A549 (cell line): Measurements from ENCODE around the gene PWP1. TPM values are rescaled to one million over a fixed set of nuclear protein-coding genes. Genes with fewer than 3 reads are reported as not detected.
"Not testable (repeated sequence)": the region's sequence is repeated elsewhere in the genome, so short reads cannot be mapped to it uniquely, and the experiment has no call there.

ENCODE experiments used
- ATAC-seq, 2 experiments: fragments of 200-7000 bp in 1 of 2; fragments of >200 bp in 1 of 2; cut with Nextera tagmentation in 1 of 2; cut with Tn5 transposase in 1 of 2; 3 replicates each; pipeline versions ENCODE4 v1.8.0 to v1.9.1; 2018 to 2020; ENCODE audit warnings: mild to moderate bottlenecking in 1 of 2, moderate library complexity in 1 of 2
- CTCF ChIA-PET: fragments of 300-600 bp; sonication (Branson Sonifier 250); formaldehyde crosslinking; extraction: SDS; loops from one replicate; lab custom pipeline; 2021; ENCODE audit warnings: antibody characterized with exemption, inconsistent platforms; lab: Yijun Ruan, JAX
- POLR2A ChIA-PET: fragments of 350-600 bp; formaldehyde crosslinking; extraction: SDS; loops from one replicate; lab custom pipeline; 2021; ENCODE audit warnings: antibody characterized with exemption, inconsistent platforms; lab: Yijun Ruan, JAX
- DNase-seq, 2 experiments: peaks; one replicate each; pipeline versions ENCODE4 v3.0.0 to v3.0.0-alpha.2; 2011 to 2016; ENCODE audit warnings: low read depth in 1 of 2, low spot score in 1 of 2
- FAIRE-seq: peaks from 2 replicates; lab custom pipeline; 2011; peaks lifted over from hg19 to GRCh38; lab: Jason Lieb, UNC
- H3K27ac ChIP-seq, 2 experiments: fragments of >200 bp; sonication (Bioruptor Twin); formaldehyde crosslinking; 3 replicates each; pipeline ENCODE4 v1.5.1; 2016 to 2017
- H3K4me1 ChIP-seq: fragments of >200 bp; sonication (Bioruptor Twin); formaldehyde crosslinking; 3 replicates; pipeline ENCODE4 v1.6.1; 2016
- H3K4me2 ChIP-seq: fragments of >200 bp; sonication (Bioruptor Twin); formaldehyde crosslinking; 3 replicates; pipeline ENCODE4 v1.6.1; 2016
- H3K4me3 ChIP-seq: fragments of >200 bp; sonication (Bioruptor Twin); formaldehyde crosslinking; 3 replicates; pipeline ENCODE4 v1.5.1; 2016
- H3K9me3 ChIP-seq: fragments of >200 bp; sonication (Bioruptor Twin); formaldehyde crosslinking; 3 replicates; pipeline ENCODE4 v1.6.1; 2016
- ATOH8 ChIP-seq: fragments of 250-450 bp; sonication (Bioruptor Pico); IDR thresholded peaks from 2 replicates; pipeline ENCODE4 v1.5.0; 2020; ENCODE audit warnings: low read depth, mild to moderate bottlenecking, moderate library complexity
- BHLHE40 ChIP-seq: IDR thresholded peaks from 2 replicates; pipeline ENCODE4 v1.6.1; 2012; ENCODE audit warnings: low read depth, low read length, inconsistent platforms
- CBX2 ChIP-seq: fragments of 200-600 bp; sonication (generic); IDR thresholded peaks from 2 replicates; pipeline ENCODE4 v1.6.1; 2016; ENCODE audit warnings: low read depth, mild to moderate bottlenecking, borderline replicate concordance
- CBX8 ChIP-seq: fragments of 200-600 bp; sonication (generic); IDR thresholded peaks from 2 replicates; pipeline ENCODE4 v1.6.1; 2016
- CHD4 ChIP-seq: fragments of 200-600 bp; sonication (generic); IDR thresholded peaks from 2 replicates; pipeline ENCODE4 v1.6.1; 2016; ENCODE audit warnings: antibody characterized with exemption, mild to moderate bottlenecking, borderline replicate concordance
- FOSB ChIP-seq: fragments of 250-450 bp; sonication (Bioruptor Pico); IDR thresholded peaks from 2 replicates; pipeline ENCODE4 v1.5.0; 2020; ENCODE audit warnings: mild to moderate bottlenecking, moderate library complexity
- FOXS1 ChIP-seq: fragments of 250-450 bp; sonication (Bioruptor Pico); IDR thresholded peaks from 2 replicates; pipeline ENCODE4 v1.5.0; 2020; ENCODE audit warnings: mild to moderate bottlenecking, moderate library complexity
- HEYL ChIP-seq: fragments of 250-450 bp; sonication (Bioruptor Pico); IDR thresholded peaks from 2 replicates; pipeline ENCODE4 v1.8.0; 2021; ENCODE audit warnings: mild to moderate bottlenecking, moderate library complexity
- HOXB13 ChIP-seq: fragments of 250-450 bp; sonication (Bioruptor Pico); IDR thresholded peaks from 2 replicates; pipeline ENCODE4 v1.5.0; 2020; ENCODE audit warnings: low read depth, mild to moderate bottlenecking, moderate library complexity
- MAFK ChIP-seq: fragments of 450-650 bp; IDR thresholded peaks from 2 replicates; pipeline ENCODE4 v1.6.1; 2014; ENCODE audit not compliant: partially characterized antibody
- MAZ ChIP-seq: fragments of 150-350 bp; IDR thresholded peaks from 2 replicates; pipeline ENCODE4 v1.6.1; 2014; ENCODE audit warnings: antibody characterized with exemption, low read depth, low read length, borderline replicate concordance
- NR3C1 ChIP-seq: fragments of >200 bp; sonication (Bioruptor Twin); formaldehyde crosslinking; IDR thresholded peaks from 3 replicates; pipeline ENCODE4 v1.6.1; 2017
- PBX3 ChIP-seq: IDR thresholded peaks from 2 replicates; pipeline ENCODE4 v1.6.1; 2012
- PHF8 ChIP-seq: fragments of 200-600 bp; sonication (generic); IDR thresholded peaks from 2 replicates; pipeline ENCODE4 v1.6.1; 2016; ENCODE audit warnings: low read depth, mild to moderate bottlenecking, antibody characterized with exemption, moderate library complexity, borderline replicate concordance
- RAD21 ChIP-seq, 2 experiments: fragments of >200 bp in 1 of 2; sonication (Bioruptor Twin) in 1 of 2; formaldehyde crosslinking in 1 of 2; IDR thresholded peaks in 1 of 2; conservative IDR thresholded peaks in 1 of 2; 2 replicates in 1 of 2; 3 replicates in 1 of 2; pipeline ENCODE4 v1.6.1; 2012 to 2018; ENCODE audit warnings: inconsistent platforms in 1 of 2
- RFX5 ChIP-seq: fragments of 450-650 bp; IDR thresholded peaks from 2 replicates; pipeline ENCODE4 v1.7.1; 2014; ENCODE audit warnings: antibody characterized with exemption, mild to moderate bottlenecking, moderate library complexity
- RNF2 ChIP-seq: fragments of 200-600 bp; sonication (generic); IDR thresholded peaks from 2 replicates; pipeline ENCODE4 v1.6.1; 2016; ENCODE audit warnings: low read depth, mild to moderate bottlenecking, antibody characterized with exemption, moderate library complexity, borderline replicate concordance
- SMC3 ChIP-seq: fragments of >200 bp; sonication (Bioruptor Twin); formaldehyde crosslinking; IDR thresholded peaks from 3 replicates; pipeline ENCODE4 v1.6.1; 2018; ENCODE audit warnings: inconsistent platforms
- TP53 ChIP-seq: fragments of 250-450 bp; sonication (Bioruptor Pico); IDR thresholded peaks from 2 replicates; pipeline ENCODE4 v1.5.0; 2021; ENCODE audit warnings: mild to moderate bottlenecking, moderate library complexity
- ZFP36 ChIP-seq: fragments of 450-650 bp; IDR thresholded peaks from 2 replicates; pipeline ENCODE4 v1.6.1; 2014; ENCODE audit warnings: borderline replicate concordance; ENCODE audit not compliant: partially characterized antibody
- WGBS: methylation state at CpG from one replicate; pipeline ENCODE4 v1.1.6; 2017; ENCODE audit errors: missing lambda C conversion rate; 5-methylcytosine and 5-hydroxymethylcytosine counted together
- polyA plus RNA-seq, 4 experiments: library from polyadenylated mRNA; depleted of rRNA in 3 of 4; stranded (reverse); fragments of >200 nt; fragmentation: RNase III in 1 of 4; extraction: RNeasy Plus Mini Kit Qiagen cat#74134 plus additional on column Dnase treatment in 1 of 4; gene quantifications; 2 replicates in 3 of 4; 3 replicates in 1 of 4; pipeline ENCODE4 v1.2.3, GENCODE V29; 2011 to 2017
- TF ChIP-seq, protein P1 (sequence below): fragments of 450-650 bp; IDR thresholded peaks from 2 replicates; pipeline ENCODE4 v1.6.1; 2014; ENCODE audit warnings: antibody characterized with exemption
- TF ChIP-seq, protein P2 (sequence below): fragments of 250-450 bp; sonication (Bioruptor Pico); IDR thresholded peaks from 2 replicates; pipeline ENCODE4 v1.5.0; 2021; ENCODE audit warnings: mild to moderate bottlenecking, moderate library complexity, borderline replicate concordance

The PWP1 gene
- polyA plus RNA-seq, 2 of the 4 experiments (the other 2 are of a cell fraction): 132 to 191 TPM

- ChIA-PET POLR2A (no interaction called here), CTCF (no interaction called here)
- no peak for FAIRE-seq
- no peaks in the 10 kb centered on the region for H3K4me1 ChIP-seq
- no peak overlapping the region for H3K4me2 ChIP-seq
- no peak for DNase-seq
- no peak overlapping the region for H3K4me3 ChIP-seq
- TF ChIP-seq, protein P1, sequence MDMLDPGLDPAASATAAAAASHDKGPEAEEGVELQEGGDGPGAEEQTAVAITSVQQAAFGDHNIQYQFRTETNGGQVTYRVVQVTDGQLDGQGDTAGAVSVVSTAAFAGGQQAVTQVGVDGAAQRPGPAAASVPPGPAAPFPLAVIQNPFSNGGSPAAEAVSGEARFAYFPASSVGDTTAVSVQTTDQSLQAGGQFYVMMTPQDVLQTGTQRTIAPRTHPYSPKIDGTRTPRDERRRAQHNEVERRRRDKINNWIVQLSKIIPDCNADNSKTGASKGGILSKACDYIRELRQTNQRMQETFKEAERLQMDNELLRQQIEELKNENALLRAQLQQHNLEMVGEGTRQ: no peak
- TF ChIP-seq SMC3: no peak
- no peak for TF ChIP-seq RFX5
- TF ChIP-seq CBX8: no peak
- TF ChIP-seq MAZ: no peak
- H3K27ac ChIP-seq: no peak overlapping the region
- H3K9me3 ChIP-seq: no peaks in the 10 kb centered on the region
- no peak for ATAC-seq
- 88% methylated on average over 5 of the region's 5 CpGs for WGBS
Observed at GRCh38 chr12:107704041-107704440, 18.4 kb downstream of the PWP1 start.

GRCh38 chr12:107705522-107705921 is 19.9 kb downstream of the PWP1 start:
- H3K9me3 ChIP-seq, H3K27ac ChIP-seq, H3K4me1 ChIP-seq, CTCF ChIA-PET, FAIRE-seq, DNase-seq, ATAC-seq, POLR2A ChIA-PET, H3K4me2 ChIP-seq, H3K4me3 ChIP-seq: not testable (repeated sequence)
- WGBS: 93% methylated on average over 5 of the region's 5 CpGs

DNA sequence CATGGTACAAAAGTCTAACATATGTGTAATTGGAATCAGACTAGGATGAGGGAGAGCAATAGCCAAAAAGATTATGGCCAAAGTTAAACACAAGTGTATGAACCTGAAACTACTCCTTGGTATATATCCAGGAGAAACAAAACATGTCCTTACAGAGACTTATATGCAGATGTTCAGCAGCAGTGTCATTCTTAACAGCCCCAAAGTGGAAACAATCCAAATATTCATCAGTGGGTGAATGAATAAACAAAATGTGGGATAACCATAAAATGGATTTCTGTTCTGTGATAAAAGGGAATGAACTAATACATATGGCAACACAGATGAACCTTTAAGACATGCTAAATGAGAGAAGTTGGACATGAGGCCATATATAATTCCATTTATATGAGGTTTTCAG is 30.2 kb downstream of the PWP1 start:
- ATAC-seq (no peak), FAIRE-seq (no peak), DNase-seq (no peak)
- H3K4me3 ChIP-seq: no peak overlapping the region
- H3K4me1 ChIP-seq: no peaks in the 10 kb centered on the region
- CTCF ChIA-PET: no interaction called here
- TF ChIP-seq FOSB (CRISPR knock-in tag): no peak
- TF ChIP-seq HOXB13 (CRISPR knock-in tag): no peak
- TF ChIP-seq ATOH8: no peak
- TF ChIP-seq TP53 (CRISPR knock-in tag): no peak
- no peak for TF ChIP-seq NR3C1
- TF ChIP-seq RFX5: no peak
- no peak for TF ChIP-seq MAZ
- no peak for TF ChIP-seq BHLHE40
- TF ChIP-seq PBX3: no peak
- TF ChIP-seq FOXS1: no peak
- no peak for TF ChIP-seq HEYL (CRISPR knock-in tag)
- no peak for TF ChIP-seq PHF8
- TF ChIP-seq, all 56 proteins: peak for 0
- no peak overlapping the region for H3K4me2 ChIP-seq
- POLR2A ChIA-PET: no interaction called here
- no peaks in the 10 kb centered on the region for H3K9me3 ChIP-seq
- H3K27ac ChIP-seq: no peak overlapping the region

GRCh38 chr12:107718606-107719005 is 33.0 kb downstream of the PWP1 start:
- no peak overlapping the region for H3K4me2 ChIP-seq
- ChIA-PET CTCF (interaction anchor here (0.6 kb wide), 1 partner anchor 571 kb away, joined by 3 read pairs; no protein-coding TSS in a partner anchor), POLR2A (no interaction called here)
- H3K4me1 ChIP-seq: no peaks in the 10 kb centered on the region
- no peak overlapping the region for H3K4me3 ChIP-seq
- no peak overlapping the region for H3K27ac ChIP-seq
- DNase-seq (no peak), ATAC-seq (no peak; a peak in 1 of 6 replicates), FAIRE-seq (no peak)
- WGBS: 92% methylated on average over 1 of the region's 1 CpG
- no peaks in the 10 kb centered on the region for H3K9me3 ChIP-seq
- no peak for TF ChIP-seq ZFP36
- no peak for TF ChIP-seq CHD4
- TF ChIP-seq HOXB13 (CRISPR knock-in tag): no peak
- TF ChIP-seq RAD21 (conservative IDR thresholded peaks at IDR 0.05 in 1 of 2, IDR thresholded peaks at IDR 0.05 in 1 of 2): no peak
- no peak for TF ChIP-seq CBX2
- TF ChIP-seq, protein P2, sequence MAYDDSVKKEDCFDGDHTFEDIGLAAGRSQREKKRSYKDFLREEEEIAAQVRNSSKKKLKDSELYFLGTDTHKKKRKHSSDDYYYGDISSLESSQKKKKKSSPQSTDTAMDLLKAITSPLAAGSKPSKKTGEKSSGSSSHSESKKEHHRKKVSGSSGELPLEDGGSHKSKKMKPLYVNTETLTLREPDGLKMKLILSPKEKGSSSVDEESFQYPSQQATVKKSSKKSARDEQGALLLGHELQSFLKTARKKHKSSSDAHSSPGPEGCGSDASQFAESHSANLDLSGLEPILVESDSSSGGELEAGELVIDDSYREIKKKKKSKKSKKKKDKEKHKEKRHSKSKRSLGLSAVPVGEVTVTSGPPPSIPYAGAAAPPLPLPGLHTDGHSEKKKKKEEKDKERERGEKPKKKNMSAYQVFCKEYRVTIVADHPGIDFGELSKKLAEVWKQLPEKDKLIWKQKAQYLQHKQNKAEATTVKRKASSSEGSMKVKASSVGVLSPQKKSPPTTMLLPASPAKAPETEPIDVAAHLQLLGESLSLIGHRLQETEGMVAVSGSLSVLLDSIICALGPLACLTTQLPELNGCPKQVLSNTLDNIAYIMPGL (CRISPR knock-in tag): no peak
- no peak for TF ChIP-seq RNF2
- no peak for TF ChIP-seq MAFK

DNA sequence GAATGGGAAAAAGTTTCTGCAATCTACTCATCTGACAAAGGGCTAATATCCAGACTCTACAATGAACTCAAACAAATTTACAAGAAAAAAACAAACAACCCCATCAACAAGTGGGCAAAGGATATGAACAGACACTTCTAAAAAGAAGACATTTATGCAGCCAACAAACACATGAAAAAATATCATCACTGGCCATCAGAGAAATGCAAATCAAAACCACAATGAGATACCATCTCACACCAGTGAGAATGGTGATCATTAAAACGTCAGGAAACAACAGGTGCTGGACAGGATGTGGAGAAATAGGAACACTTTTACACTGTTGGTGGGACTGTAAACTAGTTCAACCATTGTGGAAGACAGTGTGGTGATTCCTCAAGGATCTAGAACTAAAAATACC is 41.7 kb downstream of the PWP1 start:
- ATAC-seq, H3K4me1 ChIP-seq, DNase-seq, H3K9me3 ChIP-seq, H3K4me2 ChIP-seq, POLR2A ChIA-PET, H3K4me3 ChIP-seq, H3K27ac ChIP-seq, FAIRE-seq, CTCF ChIA-PET: not testable (repeated sequence)
- 37% methylated on average over 1 of the region's 1 CpG for WGBS

DNA sequence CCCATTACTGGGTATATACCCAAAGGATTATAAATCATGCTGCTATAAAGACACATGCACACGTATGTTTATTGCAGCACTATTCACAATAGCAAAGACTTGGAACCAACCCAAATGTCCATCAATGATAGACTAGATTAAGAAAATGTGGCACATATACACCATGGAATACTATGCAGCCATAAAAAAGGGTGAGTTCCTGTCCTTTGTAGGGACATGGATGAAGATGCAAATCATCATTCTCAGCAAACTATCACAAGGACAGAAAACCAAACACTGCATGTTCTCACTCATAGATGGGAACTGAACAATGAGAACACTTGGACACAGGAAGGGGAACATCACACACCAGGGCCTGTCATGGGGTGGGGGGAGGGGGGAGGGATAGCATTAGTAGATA is 42.1 kb downstream of the PWP1 start:
- H3K4me3 ChIP-seq, H3K4me1 ChIP-seq, DNase-seq, H3K9me3 ChIP-seq, CTCF ChIA-PET, FAIRE-seq, H3K4me2 ChIP-seq, POLR2A ChIA-PET, ATAC-seq, H3K27ac ChIP-seq: not testable (repeated sequence)
- WGBS: no CpG with 5 or more reads among the region's 1 CpG
